GM12878 (cell line): ENCODE measurements around the gene BCAP29. TPM values are rescaled to one million over a fixed set of nuclear protein-coding genes. Genes with fewer than 3 reads are reported as not detected.

Experiments used
- ATAC-seq: fragments of 200-7000 bp; cut with Tn5 transposase; 3 replicates; pipeline ENCODE4 v1.9.1; 2020; ENCODE audit warnings: mild to moderate bottlenecking, moderate library complexity
- BruUV-seq: library from RNA; stranded (reverse); fragments of 400-500 nt; replicated peaks from 2 replicates; lab custom pipeline; 2021; lab: Mats Ljungman, UMichigan
- CTCF ChIA-PET: fragments of 300-600 bp; sonication (Branson Sonifier 250); formaldehyde crosslinking; extraction: SDS; loops from one replicate; lab custom pipeline; 2021; ENCODE audit warnings: inconsistent platforms; lab: Yijun Ruan, JAX
- POLR2A ChIA-PET: fragments of 350-600 bp; formaldehyde crosslinking; extraction: SDS; loops from one replicate; lab custom pipeline; 2021; ENCODE audit warnings: inconsistent platforms; lab: Charles Lee
- RAD21 ChIA-PET: fragments of 300-600 bp; sonication (Branson Sonifier 250); formaldehyde crosslinking; loops from one replicate; lab custom pipeline; 2023; ENCODE audit warnings: antibody characterized with exemption; ENCODE audit not compliant: unreplicated experiment; lab: Charles Lee
- SMC1A ChIA-PET: fragments of 300-600 bp; sonication (Branson Sonifier 250); formaldehyde crosslinking; loops from one replicate; lab custom pipeline; 2023; ENCODE audit not compliant: unreplicated experiment, uncharacterized antibody; lab: Charles Lee
- DNase-seq: peaks from one replicate; pipeline ENCODE4 v3.0.0-alpha.2; 2011; ENCODE audit warnings: low read depth, low spot score
- FAIRE-seq: peaks from 3 replicates; lab custom pipeline; 2011; peaks lifted over from hg19 to GRCh38; lab: Jason Lieb, UNC
- H2AFZ ChIP-seq: 2 replicates; pipeline ENCODE4 v1.6.0; 2011; ENCODE audit warnings: low read depth, low read length, control low read depth; ENCODE audit not compliant: control insufficient read depth
- H3K27ac ChIP-seq: 2 replicates; pipeline ENCODE4 v1.5.1; 2011; ENCODE audit warnings: control low read depth; ENCODE audit not compliant: control insufficient read depth, insufficient read depth
- H3K27me3 ChIP-seq, 2 experiments: replicated peaks in 1 of 2; 2 replicates each; pipeline versions ENCODE4 v1.6.0 to v1.6.1; 2011; ENCODE audit warnings: low read length in 1 of 2; ENCODE audit not compliant: control insufficient read depth in 2 of 2, insufficient read depth in 2 of 2
- H3K36me3 ChIP-seq, 2 experiments: 2 replicates each; pipeline ENCODE4 v1.5.1; 2011; ENCODE audit warnings: low read length in 1 of 2; ENCODE audit not compliant: control insufficient read depth in 2 of 2, insufficient read depth in 2 of 2
- H3K4me1 ChIP-seq: 2 replicates; pipeline ENCODE4 v1.6.1; 2011; ENCODE audit warnings: mild to moderate bottlenecking, low read length, moderate library complexity, mixed read lengths; ENCODE audit not compliant: control insufficient read depth, insufficient read depth
- H3K4me2 ChIP-seq: 2 replicates; pipeline ENCODE4 v1.6.0; 2011; ENCODE audit warnings: control low read depth; ENCODE audit not compliant: control insufficient read depth, insufficient read depth
- H3K4me3 ChIP-seq: fragments of 200-600 bp; sonication (generic); 2 replicates; pipeline ENCODE4 v1.5.1; 2016
- H3K79me2 ChIP-seq: 2 replicates; pipeline ENCODE4 v1.6.0; 2011; ENCODE audit warnings: low read length; ENCODE audit not compliant: control insufficient read depth, insufficient read depth
- H3K9ac ChIP-seq: 2 replicates; pipeline ENCODE4 v1.8.0; 2011; ENCODE audit warnings: low read length, control low read depth, mixed read lengths; ENCODE audit not compliant: control insufficient read depth, insufficient read depth
- H3K9me3 ChIP-seq: replicated peaks from 3 replicates; pipeline ENCODE4 v1.5.1; 2011; ENCODE audit warnings: mild to moderate bottlenecking, low read length; ENCODE audit not compliant: control insufficient read depth, insufficient read depth
- H4K20me1 ChIP-seq: 2 replicates; pipeline ENCODE4 v1.6.0; 2011; ENCODE audit not compliant: control insufficient read depth, insufficient read depth
- EZH2 ChIP-seq: IDR thresholded peaks from 2 replicates; pipeline ENCODE4 v1.6.1; 2012; ENCODE audit warnings: low read depth, mild to moderate bottlenecking, control low read depth, inconsistent platforms, low read length, borderline replicate concordance; ENCODE audit not compliant: control insufficient read depth
- JUND ChIP-seq: IDR thresholded peaks from 2 replicates; pipeline ENCODE4 v1.6.1; 2012; ENCODE audit warnings: low read depth, mild to moderate bottlenecking, low read length, improper control_type of control experiment, moderate library complexity
- PAX8 ChIP-seq: fragments of 450-650 bp; IDR thresholded peaks from 2 replicates; pipeline ENCODE4 v1.6.1; 2017; ENCODE audit warnings: mild to moderate bottlenecking, moderate library complexity
- RUNX3 ChIP-seq: IDR thresholded peaks from 2 replicates; pipeline ENCODE4 v1.6.1; 2012; ENCODE audit warnings: low read length, inconsistent platforms
- TCF12 ChIP-seq: IDR thresholded peaks from 2 replicates; pipeline ENCODE4 v1.6.1; 2011; ENCODE audit warnings: low read depth, mild to moderate bottlenecking, low read length
- TCF7 ChIP-seq: IDR thresholded peaks from 2 replicates; pipeline ENCODE4 v1.6.1; 2014; ENCODE audit warnings: antibody characterized with exemption, borderline replicate concordance
- ZZZ3 ChIP-seq: IDR thresholded peaks from 2 replicates; pipeline ENCODE4 v1.6.1; 2011; ENCODE audit warnings: low read depth; ENCODE audit not compliant: control insufficient read depth, insufficient read length
- WGBS: methylation state at CpG from one replicate; pipeline ENCODE4 v1.1.6; 2016; ENCODE audit warnings: low lambda C conversion rate; ENCODE audit not compliant: insufficient replicate concordance, insufficient coverage; ENCODE audit errors: missing lambda C conversion rate; 5-methylcytosine and 5-hydroxymethylcytosine counted together
- in situ Hi-C: fragments of 300-500 bp; cut with MboI; formaldehyde crosslinking; loops from 9 replicates; pipeline ENCODE4 v1.14.3; 2018; ENCODE audit warnings: mixed read lengths
- intact Hi-C: fragments of 100-400 bp; cut with micrococcal nuclease; formaldehyde crosslinking; loops from one replicate; pipeline ENCODE4 v1.14.2; 2022; ENCODE audit not compliant: unreplicated experiment
- polyA plus RNA-seq, 11 experiments: library from polyadenylated mRNA; depleted of rRNA in 4 of 11; unstranded in 6 of 11; stranded (reverse) in 5 of 11; fragments of >200 nt; fragmentation: Nextera tagmentation in 4 of 11; fragmentation: Illumina TruSeq in 1 of 11; extraction: Ambion mirVana in 4 of 11; extraction: Trizol in 1 of 11; gene quantifications; 1 replicate in 1 of 11; 2 replicates in 10 of 11; pipeline versions ENCODE4 v1.2.1 to v1.2.3, GENCODE V29; 2011 to 2016; ENCODE audit warnings: inconsistent platforms in 2 of 11, missing spikeins in 2 of 11, low read depth in 1 of 11
- total RNA-seq, 4 experiments: library from RNA; depleted of rRNA in 3 of 4; stranded (reverse); fragments of >200 nt in 3 of 4; fragmentation: Illumina TruSeq in 1 of 4; extraction: Trizol in 1 of 4; gene quantifications; 2 replicates each; pipeline versions ENCODE4 v1.2.1 to v1.2.3, GENCODE V29; 2013 to 2021
- TF ChIP-seq, protein P1 (sequence below): fragments of 450-650 bp; IDR thresholded peaks from 2 replicates; pipeline ENCODE4 v1.6.1; 2018; ENCODE audit warnings: mild to moderate bottlenecking, low read depth, moderate library complexity; ENCODE audit not compliant: partially characterized antibody
- TF ChIP-seq, protein P2 (sequence below): fragments of 150-350 bp; IDR thresholded peaks from 2 replicates; pipeline ENCODE4 v1.6.1; 2016; ENCODE audit warnings: low read depth, low read length
- TF ChIP-seq, protein P3 (sequence below): IDR thresholded peaks from 2 replicates; pipeline ENCODE4 v1.6.1; 2011; ENCODE audit warnings: mild to moderate bottlenecking, low read depth, low read length, moderate library complexity; ENCODE audit not compliant: insufficient replicate concordance
- TF ChIP-seq, protein P4 (sequence below): IDR thresholded peaks from 2 replicates; pipeline ENCODE4 v1.6.1; 2011; ENCODE audit warnings: low read depth, mild to moderate bottlenecking, low read length, moderate library complexity, borderline replicate concordance; ENCODE audit errors: extremely low read depth

Gene BCAP29
- total and polyA plus RNA-seq, 10 of the 15 experiments (the other 5 are each of a cell fraction or from before 2014, with no cell fraction given) = 26.5 to 58.5 (median 34.8) TPM

DNA sequence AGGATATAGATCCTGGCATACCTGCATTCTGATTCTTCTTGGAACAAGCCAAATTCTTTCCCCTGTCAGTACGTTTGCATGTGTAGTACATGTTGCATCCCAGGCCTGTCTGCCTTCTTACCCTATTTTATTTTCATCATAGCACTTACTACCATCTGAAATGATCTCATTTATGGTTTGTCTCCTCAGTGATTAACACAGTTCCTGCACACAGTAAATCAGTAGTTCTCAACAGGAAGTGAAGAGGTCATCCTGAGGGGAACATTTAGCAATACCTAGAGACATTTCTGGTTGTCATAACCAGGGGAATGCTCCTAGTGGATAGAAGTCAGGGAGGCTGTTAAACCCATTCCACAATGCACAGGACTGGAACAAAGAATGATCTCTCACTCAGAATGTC lies 42.4 kb downstream of the BCAP29 start:
- CTCF ChIA-PET = no interaction called here
- SMC1A ChIA-PET = no interaction called here

More for the DNA sequence above, 42.4 kb downstream of the BCAP29 start:
- in situ Hi-C loops = no loop called here
- Histone ChIP-seq H4K20me1 (no peaks in the 10 kb centered on the region), H3K4me1 (no peaks in the 10 kb centered on the region), H2AFZ (no peak overlapping the region), H3K9ac (no peak overlapping the region)
- POLR2A ChIA-PET = no interaction called here
- no peak for FAIRE-seq
- no peak for TF ChIP-seq TCF7
- TF ChIP-seq PAX8 = no peak
- no peak for TF ChIP-seq EZH2
- TF ChIP-seq TCF12 = no peak
- TF ChIP-seq, protein P1, sequence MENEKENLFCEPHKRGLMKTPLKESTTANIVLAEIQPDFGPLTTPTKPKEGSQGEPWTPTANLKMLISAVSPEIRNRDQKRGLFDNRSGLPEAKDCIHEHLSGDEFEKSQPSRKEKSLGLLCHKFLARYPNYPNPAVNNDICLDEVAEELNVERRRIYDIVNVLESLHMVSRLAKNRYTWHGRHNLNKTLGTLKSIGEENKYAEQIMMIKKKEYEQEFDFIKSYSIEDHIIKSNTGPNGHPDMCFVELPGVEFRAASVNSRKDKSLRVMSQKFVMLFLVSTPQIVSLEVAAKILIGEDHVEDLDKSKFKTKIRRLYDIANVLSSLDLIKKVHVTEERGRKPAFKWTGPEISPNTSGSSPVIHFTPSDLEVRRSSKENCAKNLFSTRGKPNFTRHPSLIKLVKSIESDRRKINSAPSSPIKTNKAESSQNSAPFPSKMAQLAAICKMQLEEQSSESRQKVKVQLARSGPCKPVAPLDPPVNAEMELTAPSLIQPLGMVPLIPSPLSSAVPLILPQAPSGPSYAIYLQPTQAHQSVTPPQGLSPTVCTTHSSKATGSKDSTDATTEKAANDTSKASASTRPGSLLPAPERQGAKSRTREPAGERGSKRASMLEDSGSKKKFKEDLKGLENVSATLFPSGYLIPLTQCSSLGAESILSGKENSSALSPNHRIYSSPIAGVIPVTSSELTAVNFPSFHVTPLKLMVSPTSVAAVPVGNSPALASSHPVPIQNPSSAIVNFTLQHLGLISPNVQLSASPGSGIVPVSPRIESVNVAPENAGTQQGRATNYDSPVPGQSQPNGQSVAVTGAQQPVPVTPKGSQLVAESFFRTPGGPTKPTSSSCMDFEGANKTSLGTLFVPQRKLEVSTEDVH = no peak
- TF ChIP-seq ZZZ3 = no peak
- TF ChIP-seq RUNX3 = no peak
- TF ChIP-seq, protein P2, sequence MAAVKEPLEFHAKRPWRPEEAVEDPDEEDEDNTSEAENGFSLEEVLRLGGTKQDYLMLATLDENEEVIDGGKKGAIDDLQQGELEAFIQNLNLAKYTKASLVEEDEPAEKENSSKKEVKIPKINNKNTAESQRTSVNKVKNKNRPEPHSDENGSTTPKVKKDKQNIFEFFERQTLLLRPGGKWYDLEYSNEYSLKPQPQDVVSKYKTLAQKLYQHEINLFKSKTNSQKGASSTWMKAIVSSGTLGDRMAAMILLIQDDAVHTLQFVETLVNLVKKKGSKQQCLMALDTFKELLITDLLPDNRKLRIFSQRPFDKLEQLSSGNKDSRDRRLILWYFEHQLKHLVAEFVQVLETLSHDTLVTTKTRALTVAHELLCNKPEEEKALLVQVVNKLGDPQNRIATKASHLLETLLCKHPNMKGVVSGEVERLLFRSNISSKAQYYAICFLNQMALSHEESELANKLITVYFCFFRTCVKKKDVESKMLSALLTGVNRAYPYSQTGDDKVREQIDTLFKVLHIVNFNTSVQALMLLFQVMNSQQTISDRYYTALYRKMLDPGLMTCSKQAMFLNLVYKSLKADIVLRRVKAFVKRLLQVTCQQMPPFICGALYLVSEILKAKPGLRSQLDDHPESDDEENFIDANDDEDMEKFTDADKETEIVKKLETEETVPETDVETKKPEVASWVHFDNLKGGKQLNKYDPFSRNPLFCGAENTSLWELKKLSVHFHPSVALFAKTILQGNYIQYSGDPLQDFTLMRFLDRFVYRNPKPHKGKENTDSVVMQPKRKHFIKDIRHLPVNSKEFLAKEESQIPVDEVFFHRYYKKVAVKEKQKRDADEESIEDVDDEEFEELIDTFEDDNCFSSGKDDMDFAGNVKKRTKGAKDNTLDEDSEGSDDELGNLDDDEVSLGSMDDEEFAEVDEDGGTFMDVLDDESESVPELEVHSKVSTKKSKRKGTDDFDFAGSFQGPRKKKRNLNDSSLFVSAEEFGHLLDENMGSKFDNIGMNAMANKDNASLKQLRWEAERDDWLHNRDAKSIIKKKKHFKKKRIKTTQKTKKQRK = no peak
- TF ChIP-seq, protein P3, sequence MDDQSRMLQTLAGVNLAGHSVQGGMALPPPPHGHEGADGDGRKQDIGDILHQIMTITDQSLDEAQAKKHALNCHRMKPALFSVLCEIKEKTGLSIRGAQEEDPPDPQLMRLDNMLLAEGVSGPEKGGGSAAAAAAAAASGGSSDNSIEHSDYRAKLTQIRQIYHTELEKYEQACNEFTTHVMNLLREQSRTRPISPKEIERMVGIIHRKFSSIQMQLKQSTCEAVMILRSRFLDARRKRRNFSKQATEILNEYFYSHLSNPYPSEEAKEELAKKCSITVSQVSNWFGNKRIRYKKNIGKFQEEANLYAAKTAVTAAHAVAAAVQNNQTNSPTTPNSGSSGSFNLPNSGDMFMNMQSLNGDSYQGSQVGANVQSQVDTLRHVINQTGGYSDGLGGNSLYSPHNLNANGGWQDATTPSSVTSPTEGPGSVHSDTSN = no peak
- TF ChIP-seq, protein P4, sequence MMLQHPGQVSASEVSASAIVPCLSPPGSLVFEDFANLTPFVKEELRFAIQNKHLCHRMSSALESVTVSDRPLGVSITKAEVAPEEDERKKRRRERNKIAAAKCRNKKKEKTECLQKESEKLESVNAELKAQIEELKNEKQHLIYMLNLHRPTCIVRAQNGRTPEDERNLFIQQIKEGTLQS = no peak
- no peak for TF ChIP-seq JUND
- TF ChIP-seq, all 136 proteins: peak for 0
- H3K27me3 ChIP-seq = no peaks in the 10 kb centered on the region
- RAD21 ChIA-PET = no interaction called here
- 60% methylated on average over 1 of the region's 1 CpG for WGBS
- H3K36me3 ChIP-seq = no peaks in the 10 kb centered on the region; a peak in 1 of 4 replicates
- no peaks in the 10 kb centered on the region for H3K9me3 ChIP-seq
- no peak; the same call in 2 of the 3 replicates for ATAC-seq
- H3K4me3 ChIP-seq = no peak overlapping the region
- no peaks in the 10 kb centered on the region for H3K79me2 ChIP-seq
- no peak overlapping the region for H3K4me2 ChIP-seq
- intact Hi-C loops = no loop called here
- no peak overlapping the region for H3K27ac ChIP-seq
- no TSS peak for BruUV-seq
- DNase-seq = no peak
